GM19099 (cell line): ENCODE results near the gene NEK7.

Experiments
- POLR2A ChIP-seq: IDR thresholded peaks from 3 replicates; pipeline ENCODE4 v1.6.1; 2011; ENCODE audit warnings: low read depth; ENCODE audit not compliant: insufficient read length; ENCODE audit errors: extremely low read depth

The NEK7 gene

DNA sequence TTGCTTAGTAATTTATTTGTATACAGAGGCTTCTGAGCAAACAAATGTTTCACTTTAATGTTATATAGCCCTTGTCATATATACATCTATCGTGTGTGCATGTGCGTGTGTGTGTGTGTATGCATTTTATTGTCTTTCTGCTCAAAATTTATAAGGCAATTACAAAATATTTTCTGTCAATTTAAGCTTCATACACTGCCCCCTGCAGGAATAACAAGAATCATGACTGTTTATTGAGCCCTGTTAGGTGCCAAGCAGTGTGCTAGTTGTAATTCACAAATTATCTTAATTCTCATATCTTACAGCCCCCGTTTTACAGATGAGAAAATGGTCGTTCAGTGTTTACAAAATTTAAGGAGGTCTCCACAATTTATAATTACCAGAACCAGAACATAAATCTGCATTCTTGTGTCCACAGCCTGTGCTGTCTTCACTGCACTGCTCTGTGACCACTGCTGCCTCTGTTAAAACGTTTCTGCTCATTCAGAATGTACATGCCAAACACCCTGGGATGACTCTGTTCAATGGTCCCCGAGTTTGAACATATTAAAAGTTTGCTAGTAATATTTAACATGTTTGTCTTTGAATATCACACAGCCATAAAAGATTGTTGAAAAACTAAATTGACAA is 202.3 kb downstream of the NEK7 start:
- TF ChIP-seq POLR2A: no peak

DNA sequence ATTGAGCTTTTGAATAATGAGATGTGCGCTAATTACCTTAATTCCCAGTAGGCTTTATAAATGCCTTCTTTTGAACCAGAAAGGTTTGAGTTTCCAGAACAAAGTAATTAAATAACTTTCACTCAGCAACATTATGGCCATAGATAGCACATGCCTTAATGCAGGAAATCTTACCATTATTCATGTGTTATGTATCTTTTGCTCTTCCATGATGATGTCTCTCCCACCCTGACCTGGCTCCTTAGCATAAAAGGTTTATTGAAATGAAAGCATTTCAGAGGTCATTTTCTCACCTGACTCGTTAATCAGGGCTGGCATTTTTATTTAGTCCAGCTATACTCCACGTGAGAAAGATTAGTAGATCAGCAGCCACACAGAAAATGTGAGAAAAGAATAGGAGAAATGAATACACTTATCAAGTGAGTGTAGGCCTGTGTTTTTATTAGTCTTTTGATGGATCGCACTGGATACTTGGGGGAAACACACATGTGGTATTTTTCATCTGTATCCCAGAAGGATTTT is 203.5 kb downstream of the NEK7 start:
- no peak for TF ChIP-seq POLR2A

DNA sequence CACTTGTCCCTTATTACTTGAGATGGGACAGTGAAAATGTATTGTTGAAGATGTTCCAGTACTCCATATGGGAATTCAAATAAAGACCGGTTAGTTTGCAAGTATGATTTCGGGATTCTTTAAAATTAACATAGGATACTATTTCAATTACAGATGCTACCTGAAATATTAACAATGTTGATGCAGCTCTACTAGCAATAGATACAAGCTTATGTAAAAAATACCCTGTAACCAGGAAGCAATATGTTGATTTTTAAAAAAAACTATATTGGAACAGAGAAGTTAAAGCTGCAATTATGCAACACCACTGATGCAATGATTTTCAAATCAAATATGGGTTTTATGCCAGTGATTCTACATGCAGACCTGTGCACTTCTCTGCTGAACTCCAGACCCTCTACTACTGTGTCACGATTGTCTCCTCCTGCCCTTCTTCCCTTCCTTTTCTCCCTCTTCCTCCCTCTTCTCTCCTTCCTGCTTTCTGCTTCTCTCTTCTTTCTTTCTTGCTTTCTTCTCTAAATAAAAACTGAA is 204.5 kb downstream of the NEK7 start:
- TF ChIP-seq POLR2A: no peak

DNA sequence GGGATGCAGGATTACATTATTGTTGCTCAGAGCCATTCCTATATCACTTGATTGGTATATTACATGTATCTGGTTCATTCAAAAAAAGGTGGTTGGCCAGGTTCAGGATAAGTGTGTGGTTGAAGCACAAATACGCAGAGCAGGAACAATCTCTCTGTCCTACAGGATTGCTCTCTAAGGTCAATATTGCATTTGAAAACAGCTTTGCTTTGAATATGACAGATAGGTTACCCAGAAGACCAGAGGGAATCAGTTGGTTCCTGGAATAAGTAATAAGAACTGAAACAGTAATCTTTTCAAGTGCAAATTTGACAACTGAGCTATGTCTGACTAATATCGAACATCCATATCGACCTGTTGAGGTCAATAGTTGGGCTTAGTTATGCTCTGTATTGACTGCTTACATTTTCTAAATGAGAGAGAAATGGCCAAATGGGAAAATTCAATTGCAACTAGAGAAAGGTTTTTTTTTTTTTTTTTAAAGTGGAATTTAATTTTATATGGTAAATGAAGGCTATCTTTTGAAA is 206.9 kb downstream of the NEK7 start:
- TF ChIP-seq POLR2A: no peak

DNA sequence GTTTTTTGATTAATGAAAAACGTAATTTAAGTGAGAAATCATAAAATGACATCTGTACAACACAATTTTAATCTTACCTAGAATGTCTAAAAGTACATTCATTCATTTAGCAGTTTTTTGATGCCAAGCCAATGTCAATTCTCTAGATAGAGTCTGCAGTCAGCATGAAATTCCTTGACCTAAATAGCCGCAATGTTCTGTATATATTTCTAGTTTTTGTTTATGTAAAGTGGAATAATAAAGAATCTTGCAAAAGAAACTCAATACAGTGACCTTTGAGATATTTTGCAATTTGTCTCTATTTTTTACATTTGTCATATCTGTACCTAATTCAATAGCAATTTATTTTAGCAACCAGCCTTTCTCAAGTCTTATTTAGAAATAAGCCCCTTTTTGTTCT is 207.7 kb downstream of the NEK7 start:
- no peak for TF ChIP-seq POLR2A

DNA sequence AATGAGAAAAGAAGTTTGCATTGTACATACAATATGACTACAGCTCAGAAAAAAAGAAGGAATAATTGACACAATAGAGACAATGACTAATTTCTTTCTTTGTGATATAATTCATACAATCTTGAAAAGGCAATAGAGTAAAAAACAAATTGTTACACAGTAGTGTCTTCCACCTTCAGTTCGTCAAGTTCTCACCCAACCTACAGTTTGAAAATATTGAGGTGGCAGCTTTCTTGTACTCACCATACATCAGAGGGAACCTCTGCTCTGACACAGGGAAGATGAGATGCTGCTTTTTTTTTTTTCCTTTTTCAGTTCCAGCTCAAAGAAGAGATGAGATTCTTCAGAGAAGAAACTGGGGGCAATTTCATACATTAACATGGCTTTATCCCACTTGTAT is 210.5 kb downstream of the NEK7 start:
- no peak for TF ChIP-seq POLR2A

DNA sequence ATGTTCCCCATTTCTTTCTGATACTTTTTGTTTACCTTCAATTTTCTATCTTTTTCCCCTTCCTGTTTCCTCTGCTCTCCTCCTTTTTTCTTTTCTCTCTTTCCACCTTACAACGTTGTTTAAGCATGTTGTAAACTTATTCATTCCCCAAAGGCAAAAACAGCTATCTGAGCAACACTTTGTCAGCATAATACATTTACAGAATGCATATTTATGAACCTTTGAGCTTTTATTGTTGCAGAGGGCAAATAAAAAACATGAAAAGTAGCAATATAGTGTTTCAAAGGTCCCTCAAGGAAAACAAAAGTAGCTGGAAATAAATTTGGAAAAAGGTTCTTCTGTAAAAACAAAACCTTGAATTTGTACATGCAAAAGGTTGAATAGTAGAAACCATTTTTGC is 214.2 kb downstream of the NEK7 start:
- no peak for TF ChIP-seq POLR2A
